GM18526 (cell line): Measurements from ENCODE around the gene ABCD1.

Source experiments
- POLR2A ChIP-seq: IDR thresholded peaks from 3 replicates; pipeline ENCODE4 v1.6.1; 2011; ENCODE audit not compliant: insufficient read length; ENCODE audit errors: extremely low read depth

The ABCD1 gene

DNA sequence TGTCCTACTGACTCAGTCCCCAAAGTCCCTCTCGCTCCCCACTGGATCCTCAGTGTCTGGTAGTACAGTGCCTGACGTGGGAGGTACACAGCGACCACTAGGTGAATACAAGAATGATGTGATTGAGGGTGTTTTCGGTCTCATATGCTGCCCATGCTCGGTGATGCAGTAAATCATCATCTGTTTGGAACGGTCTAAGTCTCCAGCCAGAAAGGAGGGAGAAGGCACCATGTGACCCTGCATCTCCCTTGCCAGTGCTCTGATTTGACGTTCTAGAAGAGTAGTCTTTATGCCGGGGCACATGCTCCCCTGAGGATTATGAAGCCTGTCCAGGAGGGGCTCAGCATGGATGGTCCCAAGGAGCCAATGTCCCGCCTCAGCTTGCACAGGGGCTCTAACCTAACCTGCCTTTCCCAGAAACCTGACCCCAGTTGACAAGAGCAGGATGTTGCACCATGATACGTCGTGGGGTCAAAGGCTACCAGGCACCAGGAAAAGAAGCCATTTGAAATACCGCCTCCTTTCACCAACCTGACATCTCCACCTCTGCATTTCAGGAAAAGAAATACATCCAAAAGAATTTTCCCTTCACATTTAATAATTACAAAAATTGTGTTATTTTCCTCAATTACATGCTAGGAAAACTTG is 25.6 kb downstream of the ABCD1 start:
- TF ChIP-seq POLR2A: no peak

DNA sequence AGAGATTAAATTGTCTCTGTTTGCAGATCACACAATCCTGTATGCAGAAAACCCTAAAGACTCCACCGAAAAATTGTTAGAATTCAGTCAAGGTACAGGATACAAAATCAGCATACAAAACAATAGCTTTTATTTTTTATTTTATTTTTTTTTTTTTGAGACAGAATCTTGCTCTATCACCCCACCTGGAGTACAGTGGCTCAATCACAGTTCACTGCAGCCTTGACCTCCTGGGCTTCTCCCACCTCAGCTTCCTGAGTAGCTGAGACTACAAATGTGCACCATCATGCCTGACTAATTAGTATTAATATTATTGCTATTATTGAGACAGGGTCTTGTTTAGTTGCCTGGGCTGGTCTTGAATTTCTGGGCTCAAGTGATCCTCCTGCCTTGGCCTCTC is 30.5 kb downstream of the ABCD1 start:
- TF ChIP-seq POLR2A: no peak

DNA sequence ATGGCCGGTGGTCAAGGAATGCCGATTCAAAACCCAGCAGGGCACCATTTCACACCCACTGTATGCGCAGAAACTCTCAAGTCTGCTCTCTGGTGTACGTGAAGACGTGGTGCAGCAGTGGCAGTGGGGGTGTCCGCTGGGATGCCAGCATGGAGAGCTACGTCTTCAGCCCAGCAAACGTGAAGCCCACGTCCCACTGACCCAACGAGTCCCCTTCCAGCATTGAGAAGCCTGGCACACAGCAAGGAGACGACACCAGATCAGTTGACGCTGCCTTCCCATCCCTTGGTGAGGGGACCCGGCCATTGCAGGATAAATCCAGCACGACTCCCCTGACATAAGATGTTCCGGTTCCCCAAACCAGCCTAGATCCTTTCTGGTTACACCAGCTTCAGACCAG is 37.2 kb downstream of the ABCD1 start:
- no peak for TF ChIP-seq POLR2A

DNA sequence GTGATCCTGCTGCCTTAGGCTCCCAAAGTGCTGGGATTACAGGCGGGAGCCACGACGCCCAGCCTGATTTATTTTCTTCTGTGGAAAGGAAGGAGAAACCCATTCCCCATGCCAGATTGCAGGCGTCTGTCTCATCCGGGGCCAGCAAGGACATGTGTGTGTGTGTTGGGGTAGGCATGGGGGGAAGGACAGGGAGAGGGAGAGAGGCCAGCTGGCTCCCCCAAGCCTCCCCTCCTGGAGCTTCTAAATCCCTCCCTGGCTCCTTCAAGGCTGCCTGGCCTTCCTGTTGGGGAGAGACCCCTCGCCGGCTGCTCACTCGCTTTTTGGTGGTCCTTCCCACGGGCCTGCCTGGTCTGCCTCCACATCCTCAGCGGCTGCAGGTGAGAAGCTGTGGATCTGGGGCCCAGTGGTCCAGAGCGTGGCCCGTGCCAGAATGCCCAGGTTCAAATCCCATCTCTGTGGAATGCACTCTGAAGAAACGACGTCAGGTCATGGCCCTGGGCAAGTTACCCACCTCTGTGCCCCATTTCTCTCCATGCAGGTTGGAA is 38.0 kb downstream of the ABCD1 start:
- TF ChIP-seq POLR2A: no peak

DNA sequence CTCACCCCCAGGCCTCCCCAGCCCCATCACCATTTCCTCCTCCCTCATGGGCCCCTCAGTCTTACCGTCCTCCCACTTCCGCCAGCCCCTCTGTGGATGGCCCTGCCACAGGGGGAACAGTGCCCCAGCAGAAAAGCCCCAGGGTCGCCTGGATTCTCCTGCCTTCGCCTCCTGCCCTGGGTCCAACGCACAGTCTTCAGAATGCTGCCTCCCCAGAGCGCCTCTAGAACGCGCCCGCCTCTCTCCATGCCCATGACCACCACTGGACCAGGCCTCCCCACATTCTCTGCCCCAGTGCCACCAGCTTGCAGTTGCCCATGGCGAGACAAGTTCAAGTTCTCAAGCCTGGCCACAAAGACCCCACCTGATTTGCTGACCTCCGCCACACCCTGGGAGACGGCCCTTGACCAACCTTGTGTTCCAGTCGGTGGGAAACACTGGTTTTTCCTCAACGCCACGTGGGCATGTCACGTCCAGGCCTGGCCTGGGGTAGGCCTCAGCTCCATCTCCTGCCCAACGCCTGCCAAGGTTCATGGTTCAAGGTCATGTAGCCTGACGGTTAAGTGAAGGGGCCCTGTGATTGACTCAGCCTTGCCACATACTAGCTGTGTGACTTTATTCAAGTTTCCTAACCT is 38.8 kb downstream of the ABCD1 start:
- TF ChIP-seq POLR2A: no peak

DNA sequence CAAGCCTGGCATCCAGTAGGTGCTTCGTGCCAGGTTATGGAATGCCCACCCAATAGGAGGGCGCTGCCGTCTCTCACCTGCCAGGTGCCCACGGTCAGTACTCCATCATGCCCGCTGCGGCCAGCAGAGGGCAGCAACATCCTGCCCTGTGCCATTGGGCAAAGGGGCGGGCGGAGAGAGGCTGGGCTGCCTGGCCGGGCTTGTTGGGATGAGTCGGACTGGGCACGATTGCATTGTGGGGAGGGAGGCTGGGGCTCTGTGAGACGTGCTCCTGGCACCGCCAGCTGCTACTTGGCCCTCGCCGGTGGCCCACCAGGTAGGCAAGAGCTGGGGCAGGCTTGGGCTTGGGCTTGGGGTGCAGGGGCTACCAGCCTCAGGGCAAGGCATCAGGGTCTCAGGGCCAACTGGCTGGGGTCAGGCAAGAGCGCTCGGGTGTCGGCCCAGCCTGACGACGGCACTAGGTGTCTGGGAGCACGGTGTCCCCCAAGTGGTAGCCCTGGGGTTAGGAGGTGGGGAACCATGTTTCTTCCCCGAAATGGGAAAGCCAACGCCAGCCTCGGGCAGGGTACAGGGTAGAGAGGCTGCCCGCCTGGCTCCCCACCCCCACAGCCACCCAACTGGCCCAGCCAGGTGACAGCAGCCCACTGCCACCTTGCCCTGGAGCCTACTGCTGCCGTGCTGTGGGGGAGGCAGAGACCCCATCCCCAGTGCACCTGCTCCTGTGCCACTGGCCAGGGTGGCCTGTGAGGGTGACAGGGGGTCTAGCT is 39.5 kb downstream of the ABCD1 start, which contains the start of gene PLXNB3:
Gene PLXNB3 (plus strand): TSS at position 261 of the 767 bp plus-strand sequence. CDS start 1,287 bp downstream, outside the sequence.
- no peak for TF ChIP-seq POLR2A

DNA sequence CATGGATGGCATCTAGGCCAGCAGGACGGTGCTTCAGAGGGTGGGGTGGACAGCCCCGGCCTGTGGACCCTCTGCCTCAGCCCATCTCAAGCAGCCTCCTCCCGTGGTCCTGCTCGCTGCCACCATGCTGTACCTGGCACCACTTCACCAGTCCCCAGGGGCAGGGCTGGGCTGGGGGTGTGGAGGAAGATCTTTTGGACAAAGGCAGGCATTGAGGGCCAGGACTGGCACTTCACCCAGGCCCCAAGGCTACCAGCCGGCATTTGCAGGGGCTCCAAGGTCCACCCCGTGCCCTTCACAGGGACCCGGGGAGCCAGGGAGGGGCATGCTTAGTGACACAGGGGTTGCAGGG is 40.1 kb downstream of the ABCD1 start:
- TF ChIP-seq POLR2A: no peak

DNA sequence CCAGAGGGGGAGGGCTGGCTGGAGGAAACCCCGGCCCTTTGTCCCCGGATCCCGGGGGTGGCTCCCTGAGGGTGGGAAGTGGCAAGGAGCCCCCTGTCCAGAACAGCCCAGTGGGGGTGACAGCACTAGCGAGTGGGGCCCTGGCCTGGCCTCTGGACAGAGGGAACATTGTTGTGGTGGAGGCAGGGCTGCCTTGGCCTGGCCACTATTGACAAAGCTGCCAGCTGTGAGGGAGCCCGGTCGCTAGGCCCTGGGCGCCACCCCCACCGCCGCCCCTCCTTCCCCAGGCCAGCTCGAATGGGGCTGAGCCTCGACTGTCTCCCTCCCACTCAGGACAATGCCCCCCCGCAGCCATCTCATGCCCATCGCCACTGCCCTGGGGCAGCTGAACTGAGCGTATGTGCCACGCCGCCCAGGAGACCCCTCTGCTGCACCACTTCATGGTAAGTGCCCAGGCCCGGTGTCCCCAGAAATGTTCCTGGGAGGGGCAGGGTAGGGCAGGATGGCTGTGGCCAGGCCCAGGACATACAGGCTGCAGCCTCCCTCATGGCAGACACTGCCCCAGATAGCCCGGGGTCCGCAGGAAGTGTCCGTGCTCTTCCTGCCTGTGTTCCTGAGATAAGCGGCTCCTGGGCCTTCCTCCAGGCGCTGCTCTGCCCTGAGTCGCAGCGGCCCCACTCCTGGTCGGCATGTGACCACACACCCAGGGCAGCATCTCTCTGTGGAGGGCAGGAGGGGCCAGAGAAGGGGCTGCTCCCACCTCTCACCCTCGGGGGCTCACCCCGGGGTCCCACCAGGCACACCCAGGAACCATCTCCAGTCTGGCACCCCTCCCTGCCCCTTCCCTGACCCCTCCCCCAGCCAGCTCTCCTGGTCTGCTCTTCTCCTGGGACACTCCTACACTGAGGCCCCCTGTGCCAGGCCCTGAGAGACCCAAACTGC is 40.8 kb downstream of the ABCD1 start:
- no peak for TF ChIP-seq POLR2A

DNA sequence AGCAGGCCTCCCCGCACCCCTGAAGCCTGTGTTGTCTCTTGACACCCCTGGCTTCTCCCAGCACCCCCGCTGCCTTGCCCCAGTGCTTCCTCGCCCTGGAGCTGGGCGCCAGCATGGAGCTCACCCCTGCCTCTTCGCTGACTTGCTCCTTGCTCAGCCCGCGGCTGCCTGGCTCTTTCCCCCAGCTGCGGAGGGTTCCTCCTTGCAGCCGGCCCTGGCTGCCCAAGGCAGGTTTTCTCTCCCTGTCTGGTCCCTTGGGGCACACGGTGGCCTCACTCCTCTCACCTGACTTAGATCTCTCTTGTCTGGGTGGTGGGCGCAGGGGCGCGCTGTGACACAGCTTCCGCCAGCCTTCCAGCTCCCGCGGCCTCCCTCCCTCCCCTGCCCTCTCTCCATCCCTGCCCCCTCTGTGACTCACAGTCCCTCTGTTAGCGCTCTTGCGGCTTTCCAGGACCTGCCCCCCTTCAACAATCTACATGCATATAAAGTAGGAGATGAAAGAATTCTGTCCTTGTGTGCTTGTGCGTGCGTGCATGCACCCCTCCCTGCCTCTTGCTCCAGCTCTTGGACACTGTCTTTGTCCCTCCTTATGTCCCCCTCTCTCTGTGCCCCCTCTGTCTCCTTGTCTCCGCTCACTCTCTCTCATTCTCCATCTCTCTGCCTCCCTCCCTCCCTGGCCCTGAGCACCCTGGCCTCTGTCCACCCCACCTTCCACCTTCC is 41.6 kb downstream of the ABCD1 start:
- no peak for TF ChIP-seq POLR2A

DNA sequence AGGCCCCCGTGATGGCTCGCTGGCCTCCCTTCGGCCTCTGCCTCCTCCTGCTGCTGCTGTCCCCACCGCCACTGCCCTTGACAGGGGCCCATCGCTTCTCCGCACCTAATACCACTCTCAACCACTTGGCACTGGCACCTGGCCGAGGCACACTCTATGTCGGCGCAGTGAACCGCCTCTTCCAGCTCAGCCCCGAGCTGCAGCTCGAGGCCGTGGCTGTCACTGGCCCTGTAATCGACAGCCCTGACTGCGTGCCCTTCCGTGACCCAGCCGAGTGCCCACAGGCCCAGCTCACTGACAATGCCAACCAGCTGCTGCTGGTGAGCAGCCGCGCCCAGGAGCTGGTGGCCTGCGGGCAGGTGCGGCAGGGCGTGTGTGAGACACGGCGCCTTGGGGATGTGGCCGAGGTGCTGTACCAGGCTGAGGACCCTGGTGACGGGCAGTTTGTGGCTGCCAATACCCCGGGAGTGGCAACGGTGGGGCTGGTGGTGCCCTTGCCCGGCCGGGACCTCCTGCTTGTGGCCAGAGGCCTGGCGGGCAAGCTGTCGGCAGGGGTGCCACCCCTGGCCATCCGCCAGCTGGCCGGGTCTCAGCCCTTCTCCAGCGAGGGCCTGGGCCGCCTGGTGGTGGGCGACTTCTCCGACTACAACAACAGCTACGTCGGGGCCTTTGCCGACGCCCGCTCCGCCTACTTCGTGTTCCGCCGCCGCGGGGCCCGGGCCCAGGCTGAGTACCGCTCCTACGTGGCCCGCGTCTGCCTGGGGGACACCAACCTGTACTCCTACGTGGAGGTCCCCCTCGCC is 42.4 kb downstream of the ABCD1 start:
- no peak for TF ChIP-seq POLR2A

DNA sequence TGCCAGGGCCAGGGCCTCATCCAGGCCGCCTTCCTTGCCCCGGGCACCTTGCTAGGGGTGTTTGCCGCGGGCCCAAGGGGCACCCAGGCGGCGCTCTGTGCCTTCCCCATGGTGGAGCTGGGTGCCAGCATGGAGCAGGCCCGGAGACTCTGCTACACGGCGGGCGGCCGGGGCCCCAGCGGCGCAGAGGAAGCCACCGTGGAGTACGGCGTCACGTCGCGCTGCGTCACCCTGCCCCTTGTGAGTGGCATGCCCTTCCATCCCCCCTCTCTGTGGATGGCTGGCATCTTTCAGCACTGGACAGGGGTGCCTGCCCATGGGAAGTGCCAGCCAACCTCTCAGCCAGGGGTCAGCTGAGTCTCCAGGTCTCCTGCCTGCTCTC is 43.0 kb downstream of the ABCD1 start:
- TF ChIP-seq POLR2A: no peak

DNA sequence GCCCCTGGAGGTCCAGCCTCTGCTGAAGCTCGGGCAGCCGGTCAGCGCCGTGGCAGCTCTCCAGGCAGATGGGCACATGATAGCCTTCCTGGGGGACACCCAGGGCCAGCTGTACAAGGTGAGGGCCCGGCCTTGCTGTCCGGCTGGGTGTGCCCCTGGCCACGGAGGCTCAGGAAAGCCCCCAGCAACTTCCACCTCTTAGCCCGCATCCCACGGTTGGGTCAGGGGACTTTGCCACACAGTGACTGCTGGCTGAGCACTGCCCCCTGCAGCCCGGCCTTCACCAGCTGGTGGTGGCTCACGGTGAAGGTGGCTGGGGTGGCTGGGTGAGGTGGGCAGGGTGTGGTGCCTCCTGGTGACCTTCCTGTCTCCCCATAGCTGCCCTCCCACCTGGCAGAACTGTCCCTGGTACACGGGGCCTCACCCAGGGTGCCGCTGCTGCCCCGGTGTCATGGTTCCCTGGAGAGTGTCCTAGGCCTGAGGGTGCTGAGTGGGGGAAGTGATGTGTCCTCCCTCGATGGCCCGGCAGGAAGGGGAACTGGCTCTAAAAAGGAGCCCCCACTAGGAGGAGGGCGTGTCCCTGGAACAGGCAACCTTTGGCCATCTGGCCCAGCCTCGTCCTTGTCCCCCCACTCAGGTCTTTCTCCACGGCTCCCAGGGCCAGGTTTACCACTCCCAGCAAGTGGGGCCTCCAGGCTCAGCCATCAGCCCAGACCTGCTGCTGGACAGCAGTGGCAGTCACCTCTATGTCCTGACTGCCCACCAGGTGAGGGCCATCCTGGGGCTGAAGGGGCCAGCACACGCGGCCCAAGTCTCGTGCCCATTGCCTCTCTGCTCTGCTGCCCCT is 43.9 kb downstream of the ABCD1 start:
- TF ChIP-seq POLR2A: no peak
